Dermis blood vessel endothelial cell (primary cell): ENCODE results near the gene KDM4B. TPM values are rescaled to one million over a fixed set of nuclear protein-coding genes. Genes with fewer than 3 reads are reported as not detected.

Experiments used
- DNase-seq: peaks from one replicate; pipeline ENCODE4 v3.0.0; 2010
- total RNA-seq: library from RNA; depleted of rRNA; stranded (reverse); fragments of >200 nt; gene quantifications from 2 replicates; pipeline ENCODE4 v1.2.3, GENCODE V29; 2014

KDM4B gene
- total RNA-seq, 1 donor from 2014 or later = 13.4 TPM

DNA sequence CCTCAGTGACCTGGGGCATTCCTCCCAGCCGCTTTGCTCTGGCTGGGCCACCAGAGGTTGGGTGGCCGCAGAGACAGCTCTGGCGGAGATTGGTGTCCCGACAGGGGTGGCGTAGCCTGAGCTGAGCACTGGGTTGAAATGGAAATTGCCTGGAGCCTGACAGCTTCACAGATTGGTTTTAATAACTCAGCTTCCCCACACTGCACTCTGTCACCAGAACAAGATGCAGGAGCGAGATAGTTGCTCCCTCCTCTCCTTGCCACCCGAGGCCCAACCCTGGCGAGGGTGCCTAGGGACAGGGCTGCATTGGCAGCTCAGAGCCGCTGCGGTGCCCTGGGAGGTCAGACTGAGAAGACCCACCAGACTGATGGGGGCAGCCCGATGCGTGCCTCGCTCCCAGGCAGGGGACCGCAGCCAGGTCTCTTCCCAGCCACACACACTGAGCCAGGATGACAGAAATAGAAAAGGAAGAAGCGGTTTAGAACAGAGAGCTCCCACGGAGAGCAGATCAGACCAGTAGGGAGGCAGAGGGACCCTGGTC is 84.1 kb downstream of the KDM4B start:
- DNase-seq = no peak

DNA sequence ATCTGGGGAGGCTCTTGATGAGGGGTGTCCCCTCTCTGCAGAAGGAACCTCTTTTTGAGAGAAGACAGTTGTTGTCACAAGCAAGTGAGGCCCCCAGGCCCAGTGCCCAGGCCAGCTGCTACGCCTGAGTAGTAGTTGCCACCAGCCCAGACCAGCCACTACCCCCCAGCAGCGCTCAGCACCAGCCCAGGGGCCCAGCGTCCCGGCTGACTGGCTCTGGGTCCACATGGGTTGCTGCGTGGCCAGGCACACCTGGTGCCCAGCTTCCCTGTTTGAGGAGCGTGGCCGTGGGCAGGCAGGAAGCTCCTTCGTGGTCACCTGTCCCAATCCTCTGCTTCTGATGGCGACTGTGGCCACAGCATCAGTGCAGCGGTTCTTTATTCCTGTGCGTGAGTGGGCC is 84.7 kb downstream of the KDM4B start:
- no peak for DNase-seq

DNA sequence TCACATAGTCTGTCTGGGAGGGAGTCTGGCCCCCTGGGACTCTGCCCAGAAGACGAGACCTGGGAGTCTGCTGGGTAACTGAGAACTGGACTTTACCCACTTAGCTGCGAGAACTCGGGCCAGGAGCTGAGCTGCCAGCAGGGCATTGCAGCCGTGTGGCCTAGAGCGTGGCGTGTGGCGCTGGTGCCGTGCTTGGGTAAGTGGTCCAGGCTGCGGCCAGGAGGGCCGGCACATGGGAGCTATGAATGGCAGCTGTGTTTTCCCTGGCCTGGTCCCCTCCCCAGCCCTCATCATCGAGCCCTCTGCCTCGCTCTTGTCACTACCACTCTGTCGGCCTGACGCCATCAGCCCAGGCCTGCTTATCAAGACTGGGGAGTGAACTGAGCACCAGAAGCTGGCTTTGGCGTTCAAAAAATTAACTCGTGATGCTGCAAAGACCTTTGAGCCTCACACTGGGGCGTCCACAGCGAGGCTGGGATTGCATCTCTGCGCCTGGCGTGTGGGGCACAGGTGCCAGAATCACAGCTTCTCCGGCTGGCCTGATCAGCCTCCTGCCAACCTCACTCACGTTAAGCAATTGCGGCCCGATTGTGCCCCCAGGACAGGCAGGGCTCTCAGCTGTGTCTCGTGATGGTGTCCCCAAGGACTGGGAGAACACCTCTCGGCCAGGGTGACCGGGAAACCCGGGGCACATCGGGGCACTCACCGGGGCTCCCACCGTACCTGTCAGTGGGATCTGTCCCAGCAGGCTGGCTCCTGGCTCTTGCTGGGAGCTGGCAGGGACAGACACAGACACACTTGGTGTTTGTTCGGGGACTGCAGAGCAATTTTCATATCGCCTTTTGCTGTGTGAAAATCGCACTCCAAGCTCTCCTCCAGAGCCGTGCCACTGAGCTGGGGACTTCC is 85.9 kb downstream of the KDM4B start:
- DNase-seq = no peak

DNA sequence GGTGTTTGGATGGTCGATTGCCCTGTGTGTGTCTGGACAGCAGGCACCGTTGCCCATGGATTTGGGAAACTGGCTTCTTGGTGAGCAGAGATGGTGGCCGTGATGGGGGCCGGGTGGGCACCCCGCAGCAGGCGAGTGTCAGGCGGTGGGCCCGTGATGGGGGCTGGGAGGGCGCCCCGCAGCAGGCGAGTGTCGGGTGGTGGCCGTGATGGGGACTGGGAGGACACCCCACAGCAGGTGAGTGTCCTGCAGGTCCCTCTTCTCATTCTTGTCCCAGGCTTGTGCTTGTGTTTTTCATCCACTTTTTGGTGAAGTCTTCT is 86.5 kb downstream of the KDM4B start:
- no peak for DNase-seq

DNA sequence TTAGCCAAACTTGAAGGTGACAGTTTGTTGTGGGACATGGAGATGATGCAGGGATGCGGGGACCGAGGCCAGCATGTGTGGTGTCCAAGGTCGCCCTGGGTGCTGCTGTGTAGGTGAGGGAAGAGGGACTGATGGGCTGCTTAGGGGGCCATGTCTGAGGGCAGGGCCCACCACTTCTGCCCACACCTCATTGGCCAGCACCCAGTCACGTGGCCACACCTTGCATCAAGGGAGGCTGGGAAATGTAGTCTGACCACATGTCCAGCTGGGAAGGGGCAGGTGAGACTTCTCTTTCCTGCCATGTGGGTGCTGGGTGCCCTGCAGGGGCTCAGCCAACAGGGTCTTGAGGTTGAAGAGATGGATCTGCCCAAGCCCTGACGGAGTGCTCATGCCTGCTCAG is 88.9 kb downstream of the KDM4B start:
- peak; percentile 39 for DNase-seq

DNA sequence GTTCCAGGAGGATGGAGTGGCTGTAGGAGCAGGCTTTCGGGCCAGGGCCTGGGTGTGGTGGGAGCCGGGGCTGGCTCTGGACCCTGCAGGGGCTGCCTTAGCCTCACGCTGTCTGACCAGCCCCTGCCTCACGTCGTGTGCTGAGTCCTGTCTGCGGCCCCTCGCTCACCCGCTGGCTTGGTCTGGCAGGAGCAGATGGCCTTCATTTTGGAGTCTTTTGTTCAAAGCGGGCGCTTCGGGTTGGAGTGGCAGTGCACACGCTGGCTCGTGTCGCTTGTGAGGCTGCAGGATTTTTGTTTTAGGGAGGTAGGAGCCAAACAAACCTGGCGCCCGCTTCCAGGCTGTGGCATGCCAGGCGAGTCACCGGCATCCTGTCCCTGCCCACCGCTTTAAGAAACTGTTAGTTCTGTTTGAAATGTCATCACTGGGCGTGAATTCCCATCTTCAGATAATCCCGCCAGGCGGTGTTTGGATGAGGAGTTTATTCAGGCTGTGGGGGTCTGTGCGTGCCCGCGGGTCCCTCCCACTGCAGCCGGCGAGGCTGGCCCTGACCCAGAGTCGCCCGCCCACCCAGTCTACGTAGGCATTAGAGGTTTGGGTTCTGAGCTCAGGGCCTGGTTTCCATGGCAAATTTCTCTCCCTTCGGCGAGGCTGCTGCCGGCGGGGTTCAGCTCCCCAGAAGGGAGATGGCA is 89.8 kb downstream of the KDM4B start:
- no peak for DNase-seq

DNA sequence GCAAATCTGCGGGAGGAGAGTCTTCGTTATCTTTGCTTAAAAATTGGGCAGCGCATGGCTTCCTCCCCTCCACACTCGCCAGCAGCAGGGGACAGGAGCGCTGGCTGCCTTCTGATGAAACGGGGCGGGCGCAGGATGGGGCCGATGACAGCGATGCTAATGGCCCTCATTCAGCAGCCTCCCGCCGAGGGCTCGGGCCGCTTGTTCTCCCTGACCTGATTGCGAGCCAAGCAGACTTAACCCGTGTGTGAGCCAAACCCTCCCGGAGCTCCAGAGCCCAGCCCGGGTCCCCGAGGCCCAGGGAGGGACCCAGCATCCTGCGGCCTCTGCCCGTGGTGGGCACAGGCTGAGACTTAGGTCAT is 90.3 kb downstream of the KDM4B start:
- no peak for DNase-seq

DNA sequence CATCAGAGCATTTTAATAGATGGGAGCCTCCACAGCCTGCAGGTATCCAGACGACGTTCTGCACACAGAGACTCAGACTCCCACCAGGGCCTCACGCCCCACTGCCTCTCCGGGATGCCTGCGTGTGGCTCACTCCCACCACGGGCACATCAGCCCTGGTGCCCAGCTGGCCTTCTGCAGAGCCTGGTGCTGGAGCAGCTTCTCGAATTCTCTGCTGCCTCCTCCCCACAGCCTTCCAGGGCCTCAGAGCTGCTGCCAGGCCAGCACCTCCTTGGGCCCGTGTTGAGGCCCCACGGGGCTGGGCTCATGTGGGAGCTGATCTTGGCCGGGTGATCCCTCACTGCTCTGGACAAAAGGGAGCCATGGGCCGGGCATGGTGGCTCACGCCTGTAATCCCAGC is 90.9 kb downstream of the KDM4B start:
- DNase-seq = no peak

DNA sequence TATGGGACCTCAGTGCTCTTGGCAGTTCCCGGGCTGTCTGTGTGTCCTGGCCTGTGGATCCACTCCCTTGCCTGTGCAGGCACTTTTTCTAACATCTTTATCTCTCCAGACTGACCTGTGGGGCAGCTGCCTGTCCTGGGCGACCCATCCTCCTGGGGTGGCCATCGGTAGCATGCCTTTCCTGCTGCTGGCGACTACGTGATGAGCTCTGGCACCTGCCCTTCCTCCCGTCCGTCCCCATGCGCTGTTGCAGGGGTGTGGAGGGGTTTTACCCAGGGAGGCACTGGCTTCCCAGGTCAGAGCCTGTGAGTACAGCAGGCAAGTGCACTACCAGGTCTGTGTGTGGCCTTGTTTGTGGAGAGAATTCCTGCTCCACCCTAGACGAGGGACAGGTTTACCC is 93.3 kb downstream of the KDM4B start:
- DNase-seq = no peak

DNA sequence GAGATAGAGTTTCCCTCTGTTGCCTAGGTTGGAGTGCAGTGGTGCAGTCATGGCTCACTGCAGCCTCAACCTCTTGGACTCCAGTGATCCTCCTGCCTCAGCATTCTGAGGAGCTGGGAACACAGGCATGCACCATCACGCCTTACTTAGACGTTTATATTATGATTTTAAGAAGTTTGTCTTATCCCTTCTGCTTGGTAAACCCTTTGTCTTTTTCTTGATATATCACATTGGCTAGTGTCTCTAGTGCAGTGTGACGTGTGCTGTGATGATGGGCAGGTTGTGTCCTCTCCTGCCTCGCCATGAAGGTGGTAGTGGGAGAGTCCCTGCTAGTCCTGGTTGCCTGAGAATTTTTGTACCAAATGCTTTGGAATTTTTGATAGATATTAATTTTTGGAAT is 93.9 kb downstream of the KDM4B start:
- DNase-seq = no peak

DNA sequence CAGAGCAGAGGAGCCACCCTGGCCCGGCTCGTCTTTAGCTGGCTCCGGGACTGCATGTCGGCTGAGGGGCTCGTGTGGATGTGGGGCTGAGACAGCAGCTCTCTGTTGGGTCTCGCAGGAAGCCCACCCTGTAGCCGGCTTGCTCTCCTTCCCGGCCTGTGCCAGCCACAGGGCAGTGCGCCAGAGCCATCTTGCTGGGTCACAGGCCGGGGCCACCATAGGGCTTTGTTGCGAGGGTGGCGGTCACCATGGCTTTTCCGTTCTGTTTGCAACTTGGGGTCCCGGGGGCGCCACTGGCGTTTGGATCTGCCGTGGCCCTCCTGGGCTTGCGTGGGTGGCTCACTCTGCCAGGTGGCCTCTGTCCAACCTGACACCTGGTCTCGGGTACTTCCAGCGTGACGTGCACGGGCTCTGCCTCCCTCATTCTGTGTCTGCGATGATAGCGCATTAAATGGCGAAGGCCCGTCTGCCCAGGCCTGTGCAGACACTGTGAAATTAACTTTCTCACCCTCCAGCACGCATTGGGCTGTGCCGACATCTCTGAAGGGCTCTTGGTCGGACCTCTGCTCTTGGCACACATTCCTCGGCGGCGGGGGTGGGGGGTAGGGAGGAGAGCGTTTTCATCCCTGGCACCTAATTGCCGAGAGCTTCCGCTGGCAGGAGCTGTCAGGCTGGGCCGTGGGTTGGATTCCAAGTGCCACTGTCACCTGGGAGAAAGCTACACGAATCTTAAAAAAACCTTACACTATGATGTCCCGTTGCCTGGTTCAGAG is 95.1 kb downstream of the KDM4B start:
- no peak for DNase-seq

DNA sequence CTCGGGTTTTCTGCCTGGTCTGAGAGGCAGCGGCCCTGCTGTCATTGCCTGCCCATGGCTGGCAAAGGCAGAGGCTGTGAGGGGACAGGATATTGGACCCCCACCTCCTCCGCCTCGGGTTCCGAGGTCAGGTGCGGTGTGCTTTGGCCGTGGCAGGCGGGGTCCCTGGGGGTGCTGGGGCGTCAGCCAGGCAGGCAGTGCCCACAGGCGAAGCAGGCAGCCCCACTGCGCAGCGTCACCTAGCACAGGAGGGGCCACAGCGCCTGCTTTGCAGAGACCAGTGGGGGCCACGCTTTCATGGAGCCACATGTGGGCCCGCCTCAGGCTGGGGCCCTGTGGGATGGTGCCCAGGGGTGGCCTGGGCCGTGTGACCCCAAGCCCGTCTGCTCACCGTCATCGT is 96.0 kb downstream of the KDM4B start:
- DNase-seq = no peak

DNA sequence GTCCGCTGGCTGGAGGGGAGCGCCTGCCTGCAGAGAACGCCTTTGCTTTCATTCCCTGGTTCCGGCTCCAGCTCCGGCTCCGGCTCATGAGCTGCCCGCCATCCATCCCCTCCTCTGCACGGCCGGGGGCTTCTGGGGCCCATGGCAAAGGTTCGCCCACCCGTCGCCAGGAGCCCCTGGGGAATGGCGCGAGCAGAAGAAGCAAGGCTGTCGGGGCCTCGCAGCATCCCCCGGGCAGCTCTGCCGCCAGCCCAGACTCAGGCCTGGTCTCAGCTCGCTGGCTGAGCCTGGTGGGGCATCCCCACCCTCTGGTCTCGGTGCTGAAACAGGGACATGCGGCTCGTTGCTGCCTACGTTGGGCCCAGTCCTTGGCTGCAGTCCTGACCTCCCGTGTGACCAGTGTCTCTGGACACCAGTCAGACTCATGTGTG is 96.8 kb downstream of the KDM4B start:
- no peak for DNase-seq

DNA sequence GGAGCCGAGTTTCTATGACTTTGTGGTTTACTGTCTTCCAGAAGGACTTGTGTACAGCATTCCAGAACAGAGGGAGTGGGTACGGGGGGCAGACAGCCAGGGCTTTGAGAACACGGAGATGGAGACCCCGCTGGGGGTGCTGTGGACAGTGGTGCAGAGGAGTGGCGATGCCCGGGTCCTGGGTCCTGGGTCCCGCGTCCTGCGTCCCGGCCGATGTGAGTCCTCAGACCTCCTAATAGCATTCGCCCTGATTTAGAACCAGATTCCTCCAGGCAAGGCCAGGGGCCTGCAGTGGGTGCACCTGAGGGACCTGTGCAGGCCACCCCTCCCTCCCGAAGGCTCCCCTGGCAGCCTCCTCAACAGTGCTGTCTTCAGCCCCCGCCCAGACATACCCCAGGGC is 97.9 kb downstream of the KDM4B start:
- DNase-seq = no peak

DNA sequence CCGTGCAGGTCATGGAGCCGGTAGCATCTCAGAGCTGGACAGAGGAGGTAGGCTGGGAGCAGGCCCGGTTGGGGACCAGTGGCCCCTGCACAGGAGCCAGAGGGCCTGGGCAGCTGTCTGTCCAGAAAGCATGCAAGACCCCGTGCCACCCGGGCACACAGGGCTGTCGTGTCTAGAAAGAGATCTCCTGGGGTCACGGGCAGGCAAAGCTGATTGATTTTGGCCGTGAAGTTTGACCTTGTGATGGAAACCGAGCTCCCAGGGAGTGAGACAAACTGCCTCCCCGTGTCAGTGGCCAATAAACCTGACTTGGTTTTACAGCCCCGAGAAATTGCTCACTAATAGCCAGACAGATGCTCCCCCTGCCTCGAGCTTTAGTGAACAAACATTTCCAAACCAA is 98.8 kb downstream of the KDM4B start:
- DNase-seq = no peak

DNA sequence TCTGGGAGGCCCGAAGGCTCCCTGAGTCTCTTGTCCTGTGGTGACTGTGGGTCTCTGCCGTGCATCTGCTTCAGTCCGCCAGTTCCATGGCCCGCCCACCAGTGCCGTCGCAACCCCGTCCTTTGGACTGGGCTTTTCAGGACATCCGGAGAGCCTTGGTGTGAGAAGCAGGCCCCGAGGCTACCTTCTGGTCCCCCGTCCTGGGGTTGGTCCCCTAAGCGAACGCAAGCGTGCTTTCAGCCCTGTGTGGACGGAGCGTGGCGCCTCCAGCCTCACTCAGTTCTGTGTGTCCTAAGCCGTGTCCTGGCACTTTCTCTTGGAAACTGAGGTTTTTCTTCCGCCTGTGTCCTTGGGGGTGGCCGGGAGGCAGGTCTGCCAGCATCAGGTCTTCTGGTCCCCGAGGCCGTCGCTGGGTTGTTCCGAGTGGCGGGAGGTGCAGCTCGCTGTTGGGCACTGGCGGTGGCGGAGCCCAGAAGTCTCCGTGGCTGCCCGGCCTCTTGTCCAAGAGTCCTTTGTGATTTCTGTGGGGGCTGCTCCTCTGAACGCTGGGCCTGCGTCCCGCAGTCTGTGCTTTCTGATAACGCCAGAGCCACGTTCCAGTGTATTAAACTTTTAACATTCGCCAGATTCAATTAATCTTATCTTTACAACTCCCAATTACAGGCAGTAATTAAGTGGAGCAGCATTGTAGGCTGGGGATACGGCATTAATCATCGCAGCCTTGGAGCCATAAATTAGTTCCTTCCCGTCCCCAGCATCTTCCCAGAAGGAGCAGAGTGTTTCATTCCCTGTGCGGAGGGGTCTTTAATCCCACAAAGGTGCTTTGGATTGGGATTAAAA is 99.5 kb downstream of the KDM4B start:
- no peak for DNase-seq

DNA sequence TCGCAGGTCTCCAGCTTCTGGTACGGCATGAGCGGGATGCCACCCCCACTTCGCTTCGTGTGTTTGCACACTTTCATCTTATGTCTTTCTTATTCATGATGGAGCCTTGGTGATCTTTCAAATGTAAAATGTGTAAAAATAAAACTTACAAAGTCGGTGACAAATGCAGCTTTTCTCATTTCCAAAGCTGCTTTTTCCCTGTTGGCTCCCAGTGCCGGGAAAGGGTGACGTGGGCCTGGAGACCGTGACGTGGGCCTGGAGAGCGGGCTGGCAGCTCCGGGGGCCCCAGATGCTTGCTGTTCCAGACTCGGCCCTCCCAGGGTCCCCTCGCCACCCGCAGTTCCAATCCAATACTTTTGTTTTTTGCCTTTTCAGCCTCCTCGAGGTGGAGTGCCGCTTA is 101.4 kb downstream of the KDM4B start:
- no peak for DNase-seq

DNA sequence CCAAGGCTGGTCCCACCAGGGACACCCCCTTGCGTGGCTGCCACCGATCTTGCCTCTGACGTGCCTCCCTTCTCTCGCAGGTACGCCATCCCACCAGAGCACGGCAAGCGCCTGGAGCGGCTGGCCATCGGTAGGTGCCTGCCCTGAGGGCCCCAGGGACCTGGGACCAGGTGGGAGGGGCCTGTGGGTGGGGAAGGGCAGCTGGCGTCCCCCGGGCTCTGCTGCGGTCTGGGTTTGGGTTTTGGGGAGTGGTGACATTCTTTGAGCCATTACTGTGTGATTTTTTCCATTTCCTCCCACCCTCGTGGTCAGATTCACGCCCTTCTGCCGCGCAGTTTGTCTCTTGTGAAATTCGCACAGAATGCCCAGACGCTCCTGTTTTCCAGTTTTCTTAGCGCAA is 102.0 kb downstream of the KDM4B start:
- DNase-seq = no peak

DNA sequence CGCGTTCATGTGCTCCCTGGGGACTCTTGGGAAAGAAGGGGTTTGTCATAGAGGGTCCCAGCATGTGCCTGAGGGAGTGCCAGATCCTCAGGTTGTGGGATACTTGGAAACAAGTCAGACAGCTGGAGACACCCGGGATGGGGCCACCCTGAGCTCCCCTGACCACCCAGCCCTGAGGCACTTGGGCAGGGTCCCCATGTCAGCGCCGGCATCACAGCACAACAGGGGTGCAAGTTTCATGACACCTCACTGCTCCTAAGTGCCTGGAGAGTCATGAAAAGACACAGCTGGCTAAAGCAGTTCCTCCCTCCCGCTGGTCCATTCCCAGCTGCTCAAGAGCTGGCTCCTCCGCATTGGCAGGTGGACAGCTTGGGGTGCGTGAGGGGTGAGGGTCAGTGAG is 102.7 kb downstream of the KDM4B start:
- DNase-seq = no peak

DNA sequence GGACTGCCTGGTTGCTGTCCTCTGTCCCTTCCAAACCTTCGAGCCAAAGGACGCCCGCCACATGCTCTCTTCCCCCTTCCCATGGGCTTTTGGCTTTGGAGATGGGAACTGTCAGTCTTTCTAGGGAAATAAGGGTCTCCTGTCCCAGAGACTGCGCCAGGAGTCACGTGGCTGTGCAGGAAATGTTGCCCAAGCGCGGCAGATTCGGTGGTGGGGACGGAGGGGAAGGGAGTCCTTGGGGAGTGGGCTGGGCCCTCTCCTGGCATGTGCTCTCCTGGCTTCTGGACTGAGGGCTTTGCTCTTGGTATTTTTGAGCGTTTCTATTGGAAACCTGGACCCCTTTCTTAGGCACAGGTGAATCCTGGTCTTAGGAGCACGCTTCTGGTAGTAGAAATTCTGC is 103.2 kb downstream of the KDM4B start:
- no peak for DNase-seq

DNA sequence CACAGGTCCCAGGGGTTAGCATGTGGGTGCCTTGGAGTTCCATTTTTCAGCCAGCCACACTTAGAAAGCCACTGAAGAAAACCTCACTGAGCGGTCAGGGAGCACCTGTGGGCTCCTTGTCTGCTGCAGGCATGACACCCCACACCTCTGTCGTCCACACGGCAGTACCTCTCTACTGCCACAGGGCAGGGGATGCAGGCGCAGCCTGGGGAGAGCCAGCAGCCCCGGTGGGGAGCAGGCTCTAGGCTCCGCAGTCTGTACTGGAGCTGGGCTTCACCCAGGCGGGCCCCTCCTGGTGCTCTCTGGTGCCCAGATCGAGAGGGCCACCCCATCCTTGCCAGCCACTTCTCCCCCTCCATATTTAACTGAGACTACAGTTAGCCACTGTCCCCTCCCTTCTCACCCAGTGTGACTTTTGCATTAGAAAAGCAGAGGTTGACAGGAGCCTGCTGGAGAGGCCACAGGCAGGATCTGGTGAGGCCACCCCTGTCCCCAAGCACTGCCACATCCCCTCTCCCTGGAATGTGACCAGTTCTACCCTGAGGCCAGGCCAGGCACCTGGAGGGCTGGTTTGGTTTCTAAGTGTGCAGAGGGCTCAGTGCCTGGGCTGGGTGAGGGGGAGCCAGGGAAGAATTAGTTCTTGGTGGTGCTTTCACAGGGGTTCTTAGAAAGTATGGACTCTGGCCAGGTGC is 104.4 kb downstream of the KDM4B start:
- no peak for DNase-seq

DNA sequence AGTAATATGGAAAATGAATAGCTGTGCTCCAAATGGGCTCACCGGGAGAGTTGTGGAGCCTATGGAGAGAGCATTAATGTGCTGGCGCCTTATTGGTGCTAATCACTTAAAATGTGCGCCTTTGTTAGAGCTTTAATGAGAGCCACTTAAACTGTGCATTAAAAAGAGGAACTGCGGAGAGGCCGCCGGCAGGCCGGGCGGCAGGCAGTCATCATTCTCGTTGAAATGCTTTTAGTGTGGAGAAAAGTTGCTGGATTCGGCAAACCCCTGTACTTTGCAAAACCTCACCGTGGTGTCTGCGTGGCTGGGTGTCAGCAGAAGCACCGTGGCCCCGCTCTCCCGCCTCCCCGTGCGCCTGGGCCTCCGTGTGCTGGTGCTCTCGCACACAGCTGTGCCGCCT is 105.5 kb downstream of the KDM4B start:
- no peak for DNase-seq
